Uterus (tissue), 2 donors: ENCODE data around the gene SMIM27.
A peak's percentile ranks its signal among the peaks of the same experiment; 100 is the strongest.

Source experiments
- CTCF ChIP-seq, 4 experiments: fragments of 200-600 bp in 2 of 4; fragments of 450-650 bp in 2 of 4; sonication (generic) in 2 of 4; IDR thresholded peaks; one replicate each; pipeline ENCODE4 v1.5.1; 2016 to 2019; ENCODE audit warnings: antibody characterized with exemption in 4 of 4, mild to moderate bottlenecking in 2 of 4, moderate library complexity in 1 of 4
- POLR2A ChIP-seq, 2 donors: fragments of 450-650 bp; IDR thresholded peaks; one replicate each; pipeline ENCODE4 v1.6.1; 2016; ENCODE audit warnings: antibody characterized with exemption in 2 of 2, mild to moderate bottlenecking in 1 of 2, moderate library complexity in 1 of 2

GRCh38 chr9:32526041-32526706, 26.0 kb upstream of the SMIM27 start, which contains the start of gene RIGI:
- TF ChIP-seq POLR2A (IDR thresholded peaks at IDR 0.05) (peak; percentile 57 to 66), CTCF (IDR thresholded peaks at IDR 0.05) (peak; percentile 23 to 39 (median 28))
